ENCODE data around the gene FAM193B.

The FAM193B gene

GRCh38 chr5:177513500-177513899 is 40.9 kb downstream of the FAM193B start:
- over 99% methylated on average over 15 of the region's 15 CpGs for WGBS (ENCODE audit: insufficient coverage)
- Histone ChIP-seq H3K4me3 (ENCODE audit: control insufficient read depth in 1 of 7, extremely low read depth in 1 of 7, insufficient read depth in 4 of 7, low read depth in 2 of 7, low read length in 6 of 7) (no peak overlapping the region), H3K27ac (ENCODE audit: insufficient read depth in 1 of 2, low read depth in 1 of 2, low read length in 2 of 2, poor library complexity in 1 of 2, severe bottlenecking in 2 of 2) (no peak overlapping the region), H3K9me3 (ENCODE audit: control extremely low read depth in 1 of 5, control insufficient read depth in 4 of 5, insufficient read depth in 2 of 5, low read depth in 1 of 5, low read length in 4 of 5) (no peaks in the 10 kb centered on the region), H3K36me3 (ENCODE audit: control insufficient read depth in 4 of 4, insufficient read depth in 4 of 4, low read length in 3 of 4) (peaks cover 0 to 53% (median 47%) of the 10 kb centered on the region in 4 experiments), H3K4me1 (ENCODE audit: control extremely low read depth in 1 of 4, control insufficient read depth in 4 of 4, insufficient read depth in 4 of 4, low read length in 3 of 4) (peaks cover 10 to 54% (median 48%) of the 10 kb centered on the region in 4 experiments), H3K27me3 (replicated peaks in 2 of 5; ENCODE audit: control insufficient read depth in 4 of 5, insufficient read depth in 5 of 5, low read length in 4 of 5) (no peaks in the 10 kb centered on the region)
- ChIA-PET POLR2A (no interaction called here), CTCF (interaction anchor here (1.2 to 1.6 kb wide), 2 partner anchors 33 to 131 kb away, joined by 3 read pairs; no protein-coding TSS in a partner anchor)
- no peak for DNase-seq

- Histone ChIP-seq H3K4me1 (ENCODE audit: control extremely low read depth in 1 of 4, control insufficient read depth in 4 of 4, insufficient read depth in 4 of 4, low read length in 3 of 4) (peaks cover 10 to 60% (median 54%) of the 10 kb centered on the region in 4 experiments), H3K4me3 (ENCODE audit: control insufficient read depth in 1 of 7, extremely low read depth in 1 of 7, insufficient read depth in 4 of 7, low read depth in 2 of 7, low read length in 6 of 7) (no peak overlapping the region), H3K36me3 (ENCODE audit: control insufficient read depth in 4 of 4, insufficient read depth in 4 of 4, low read length in 3 of 4) (peaks cover 0 to 53% (median 47%) of the 10 kb centered on the region in 4 experiments), H3K27me3 (replicated peaks in 2 of 5; ENCODE audit: control insufficient read depth in 4 of 5, insufficient read depth in 5 of 5, low read length in 4 of 5) (no peaks in the 10 kb centered on the region), H3K9me3 (ENCODE audit: control extremely low read depth in 1 of 5, control insufficient read depth in 4 of 5, insufficient read depth in 2 of 5, low read depth in 1 of 5, low read length in 4 of 5) (no peaks in the 10 kb centered on the region), H3K27ac (ENCODE audit: insufficient read depth in 1 of 2, low read depth in 1 of 2, low read length in 2 of 2, poor library complexity in 1 of 2, severe bottlenecking in 2 of 2) (no peak overlapping the region)
- CTCF ChIA-PET = no interaction called here
- POLR2A ChIA-PET = no interaction called here
- DNase-seq = no peak
- WGBS (ENCODE audit: insufficient coverage) = 91% methylated on average over 12 of the region's 16 CpGs
Observed at GRCh38 chr5:177512736-177513380, 41.5 kb downstream of the FAM193B start.

GRCh38 chr5:177511796-177512675 is 42.3 kb downstream of the FAM193B start:
- ChIA-PET POLR2A (interaction anchor here (0.6 kb wide), 1 partner anchor 34 kb away, joined by 3 read pairs; no protein-coding TSS in a partner anchor), CTCF (interaction anchor here (1.8 to 12.3 kb wide), 2 partner anchors 9 to 18 kb away, joined by 4 to 206 read pairs; partner anchors contain the start of gene PDLIM7)
- H3K27me3 ChIP-seq (replicated peaks in 2 of 5; ENCODE audit: control insufficient read depth in 4 of 5, insufficient read depth in 5 of 5, low read length in 4 of 5) = no peaks in the 10 kb centered on the region
- H3K36me3 ChIP-seq (ENCODE audit: control insufficient read depth in 4 of 4, insufficient read depth in 4 of 4, low read length in 3 of 4) = peaks cover 0 to 58% (median 48%) of the 10 kb centered on the region in 4 experiments
- peaks cover 10 to 63% (median 59%) of the 10 kb centered on the region in 4 experiments for H3K4me1 ChIP-seq (ENCODE audit: control extremely low read depth in 1 of 4, control insufficient read depth in 4 of 4, insufficient read depth in 4 of 4, low read length in 3 of 4)
- 97% methylated on average over 29 of the region's 34 CpGs for WGBS (ENCODE audit: insufficient coverage)
- no peak overlapping the region for H3K27ac ChIP-seq (ENCODE audit: insufficient read depth in 1 of 2, low read depth in 1 of 2, low read length in 2 of 2, poor library complexity in 1 of 2, severe bottlenecking in 2 of 2)
- no peak overlapping the region for H3K4me3 ChIP-seq (ENCODE audit: control insufficient read depth in 1 of 7, extremely low read depth in 1 of 7, insufficient read depth in 4 of 7, low read depth in 2 of 7, low read length in 6 of 7)
- no peak for DNase-seq
- no peaks in the 10 kb centered on the region for H3K9me3 ChIP-seq (ENCODE audit: control extremely low read depth in 1 of 5, control insufficient read depth in 4 of 5, insufficient read depth in 2 of 5, low read depth in 1 of 5, low read length in 4 of 5)

- CTCF ChIA-PET = interaction anchor here (1.2 to 12.3 kb wide), 5 partner anchors 10 to 141 kb away, joined by 3 to 206 read pairs (median 4); partner anchors contain the start of gene PDLIM7
- peak overlapping the region; percentile 58 to 82 for H3K27ac ChIP-seq (ENCODE audit: insufficient read depth in 1 of 2, low read depth in 1 of 2, low read length in 2 of 2, poor library complexity in 1 of 2, severe bottlenecking in 2 of 2)
- DNase-seq = peak in 2 of 3 donors; percentile 16 to 27
- no peak overlapping the region for H3K4me3 ChIP-seq (ENCODE audit: control insufficient read depth in 1 of 7, extremely low read depth in 1 of 7, insufficient read depth in 4 of 7, low read depth in 2 of 7, low read length in 6 of 7)
- peaks cover 10 to 60% (median 58%) of the 10 kb centered on the region in 4 experiments for H3K4me1 ChIP-seq (ENCODE audit: control extremely low read depth in 1 of 4, control insufficient read depth in 4 of 4, insufficient read depth in 4 of 4, low read length in 3 of 4)
- no peaks in the 10 kb centered on the region for H3K27me3 ChIP-seq (replicated peaks in 2 of 5; ENCODE audit: control insufficient read depth in 4 of 5, insufficient read depth in 5 of 5, low read length in 4 of 5)
- WGBS (ENCODE audit: insufficient coverage) = 88% methylated on average over 5 of the region's 5 CpGs
- POLR2A ChIA-PET = interaction anchor here (1.0 to 1.1 kb wide), 2 partner anchors 57 to 141 kb away, joined by 3 read pairs; no protein-coding TSS in a partner anchor
- H3K36me3 ChIP-seq (ENCODE audit: control insufficient read depth in 4 of 4, insufficient read depth in 4 of 4, low read length in 3 of 4) = peaks cover 0 to 60% (median 50%) of the 10 kb centered on the region in 4 experiments
- H3K9me3 ChIP-seq (ENCODE audit: control extremely low read depth in 1 of 5, control insufficient read depth in 4 of 5, insufficient read depth in 2 of 5, low read depth in 1 of 5, low read length in 4 of 5) = no peaks in the 10 kb centered on the region
Observed at GRCh38 chr5:177511181-177511580, 43.2 kb downstream of the FAM193B start.

- peaks cover 0 to 57% (median 49%) of the 10 kb centered on the region in 4 experiments for H3K36me3 ChIP-seq (ENCODE audit: control insufficient read depth in 4 of 4, insufficient read depth in 4 of 4, low read length in 3 of 4)
- CTCF ChIA-PET = interaction anchor here (1.2 to 12.3 kb wide), 6 partner anchors 11 to 141 kb away, joined by 3 to 206 read pairs (median 4); partner anchors contain the start of gene PDLIM7
- H3K4me3 ChIP-seq (ENCODE audit: control insufficient read depth in 1 of 7, extremely low read depth in 1 of 7, insufficient read depth in 4 of 7, low read depth in 2 of 7, low read length in 6 of 7) = peak overlapping the region in 4 of 7 experiments; percentile 71 to 83 (median 78)
- DNase-seq = peak in 2 of 3 donors; percentile 78 to 81
- POLR2A ChIA-PET = interaction anchor here (1.0 to 1.1 kb wide), 2 partner anchors 56 to 141 kb away, joined by 3 read pairs; no protein-coding TSS in a partner anchor
- no peaks in the 10 kb centered on the region for H3K9me3 ChIP-seq (ENCODE audit: control extremely low read depth in 1 of 5, control insufficient read depth in 4 of 5, insufficient read depth in 2 of 5, low read depth in 1 of 5, low read length in 4 of 5)
- peak overlapping the region; percentile 58 to 82 for H3K27ac ChIP-seq (ENCODE audit: insufficient read depth in 1 of 2, low read depth in 1 of 2, low read length in 2 of 2, poor library complexity in 1 of 2, severe bottlenecking in 2 of 2)
- no peaks in the 10 kb centered on the region for H3K27me3 ChIP-seq (replicated peaks in 2 of 5; ENCODE audit: control insufficient read depth in 4 of 5, insufficient read depth in 5 of 5, low read length in 4 of 5)
- WGBS (ENCODE audit: insufficient coverage) = 60% methylated on average over 15 of the region's 15 CpGs
- H3K4me1 ChIP-seq (ENCODE audit: control extremely low read depth in 1 of 4, control insufficient read depth in 4 of 4, insufficient read depth in 4 of 4, low read length in 3 of 4) = peaks cover 5 to 55% (median 52%) of the 10 kb centered on the region in 4 experiments
Observed at GRCh38 chr5:177510567-177511053, 43.8 kb downstream of the FAM193B start.

GRCh38 chr5:177509991-177510566 is 44.3 kb downstream of the FAM193B start:
- DNase-seq = peak in 2 of 3 donors; percentile 24 to 46
- Histone ChIP-seq H3K27ac (ENCODE audit: insufficient read depth in 1 of 2, low read depth in 1 of 2, low read length in 2 of 2, poor library complexity in 1 of 2, severe bottlenecking in 2 of 2) (peak overlapping the region; percentile 58 to 82), H3K36me3 (ENCODE audit: control insufficient read depth in 4 of 4, insufficient read depth in 4 of 4, low read length in 3 of 4) (peaks cover 0 to 56% (median 49%) of the 10 kb centered on the region in 4 experiments), H3K27me3 (replicated peaks in 2 of 5; ENCODE audit: control insufficient read depth in 4 of 5, insufficient read depth in 5 of 5, low read length in 4 of 5) (no peaks in the 10 kb centered on the region), H3K4me3 (ENCODE audit: control insufficient read depth in 1 of 7, extremely low read depth in 1 of 7, insufficient read depth in 4 of 7, low read depth in 2 of 7, low read length in 6 of 7) (peak overlapping the region; percentile 3 to 83 (median 71)), H3K9me3 (ENCODE audit: control extremely low read depth in 1 of 5, control insufficient read depth in 4 of 5, insufficient read depth in 2 of 5, low read depth in 1 of 5, low read length in 4 of 5) (no peaks in the 10 kb centered on the region), H3K4me1 (ENCODE audit: control extremely low read depth in 1 of 4, control insufficient read depth in 4 of 4, insufficient read depth in 4 of 4, low read length in 3 of 4) (peaks cover 3 to 51% (median 47%) of the 10 kb centered on the region in 4 experiments)
- 23% methylated on average over 7 of the region's 11 CpGs for WGBS (ENCODE audit: insufficient coverage)
- POLR2A ChIA-PET = interaction anchor here (0.6 to 1.0 kb wide), 2 partner anchors 56 to 396 kb away, joined by 3 read pairs; no protein-coding TSS in a partner anchor
- CTCF ChIA-PET = interaction anchor here (1.2 to 12.3 kb wide), 8 partner anchors 11 to 120 kb away, joined by 3 to 206 read pairs (median 4); partner anchors contain the start of gene PDLIM7
